Cardiac fibroblast (primary cell): ENCODE measurements around the gene L3MBTL1.
"Not testable (repeated sequence)": the region's sequence is repeated elsewhere in the genome, so short reads cannot be mapped to it uniquely, and the experiment has no call there.

Experiments used
- DNase-seq, 2 donors: peaks; one replicate each; pipeline versions ENCODE4 v3.0.0 to v3.0.0-alpha.2; 2010; ENCODE audit warnings: low read depth in 2 of 2
- H3K4me3 ChIP-seq, 2 donors: replicated peaks in 1 of 2; 1 replicate in 1 of 2; 2 replicates in 1 of 2; pipeline ENCODE4 v1.5.1; 2011; ENCODE audit warnings: low read depth in 2 of 2, low read length in 2 of 2, mild to moderate bottlenecking in 2 of 2, moderate library complexity in 1 of 2
- TF ChIP-seq, protein P1 (sequence below): IDR thresholded peaks from one replicate; pipeline ENCODE4 v1.5.1; 2011; ENCODE audit warnings: low read depth, mild to moderate bottlenecking, low read length, inconsistent platforms

The L3MBTL1 gene

GRCh38 chr20:43472671-43473380, 34.7 kb upstream of the L3MBTL1 start:
- no peak for DNase-seq
- H3K4me3 ChIP-seq, result no peak overlapping the region
- TF ChIP-seq, protein P1, sequence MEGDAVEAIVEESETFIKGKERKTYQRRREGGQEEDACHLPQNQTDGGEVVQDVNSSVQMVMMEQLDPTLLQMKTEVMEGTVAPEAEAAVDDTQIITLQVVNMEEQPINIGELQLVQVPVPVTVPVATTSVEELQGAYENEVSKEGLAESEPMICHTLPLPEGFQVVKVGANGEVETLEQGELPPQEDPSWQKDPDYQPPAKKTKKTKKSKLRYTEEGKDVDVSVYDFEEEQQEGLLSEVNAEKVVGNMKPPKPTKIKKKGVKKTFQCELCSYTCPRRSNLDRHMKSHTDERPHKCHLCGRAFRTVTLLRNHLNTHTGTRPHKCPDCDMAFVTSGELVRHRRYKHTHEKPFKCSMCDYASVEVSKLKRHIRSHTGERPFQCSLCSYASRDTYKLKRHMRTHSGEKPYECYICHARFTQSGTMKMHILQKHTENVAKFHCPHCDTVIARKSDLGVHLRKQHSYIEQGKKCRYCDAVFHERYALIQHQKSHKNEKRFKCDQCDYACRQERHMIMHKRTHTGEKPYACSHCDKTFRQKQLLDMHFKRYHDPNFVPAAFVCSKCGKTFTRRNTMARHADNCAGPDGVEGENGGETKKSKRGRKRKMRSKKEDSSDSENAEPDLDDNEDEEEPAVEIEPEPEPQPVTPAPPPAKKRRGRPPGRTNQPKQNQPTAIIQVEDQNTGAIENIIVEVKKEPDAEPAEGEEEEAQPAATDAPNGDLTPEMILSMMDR, result no peak

DNA sequence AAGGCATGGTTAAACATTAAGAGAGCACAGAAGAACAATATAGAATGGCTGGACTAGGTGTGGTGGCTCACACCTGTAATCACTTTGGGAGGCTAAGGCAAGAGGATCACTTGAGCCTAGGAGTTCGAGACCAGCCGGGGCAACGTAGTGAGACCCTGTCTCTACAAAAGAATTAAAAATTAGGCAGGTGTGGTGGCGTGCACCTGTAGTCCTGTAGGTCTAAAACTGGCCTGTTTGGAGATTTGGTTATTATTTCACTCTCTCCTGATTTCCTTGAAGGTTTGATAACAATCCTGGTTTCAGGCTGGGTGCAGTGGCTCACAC, 34.2 kb upstream of the L3MBTL1 start:
- DNase-seq, result no peak
- TF ChIP-seq, protein P1, result no peak
- H3K4me3 ChIP-seq, result no peak overlapping the region

- TF ChIP-seq, protein P1, result no peak
- no peak overlapping the region for H3K4me3 ChIP-seq
- DNase-seq, result no peak
Observed at GRCh38 chr20:43477193-43477592, 30.3 kb upstream of the L3MBTL1 start.

- no peak for DNase-seq
- TF ChIP-seq, protein P1, result no peak
- no peak overlapping the region for H3K4me3 ChIP-seq
Observed at GRCh38 chr20:43477619-43478018, 29.9 kb upstream of the L3MBTL1 start.

GRCh38 chr20:43490038-43490437, 17.5 kb upstream of the L3MBTL1 start:
- TF ChIP-seq, protein P1, result no peak
- no peak for DNase-seq
- H3K4me3 ChIP-seq, result no peak overlapping the region

- no peak for DNase-seq
- H3K4me3 ChIP-seq, result no peak overlapping the region
- TF ChIP-seq, protein P1, result no peak
Observed at GRCh38 chr20:43492101-43492500, 15.4 kb upstream of the L3MBTL1 start.

DNA sequence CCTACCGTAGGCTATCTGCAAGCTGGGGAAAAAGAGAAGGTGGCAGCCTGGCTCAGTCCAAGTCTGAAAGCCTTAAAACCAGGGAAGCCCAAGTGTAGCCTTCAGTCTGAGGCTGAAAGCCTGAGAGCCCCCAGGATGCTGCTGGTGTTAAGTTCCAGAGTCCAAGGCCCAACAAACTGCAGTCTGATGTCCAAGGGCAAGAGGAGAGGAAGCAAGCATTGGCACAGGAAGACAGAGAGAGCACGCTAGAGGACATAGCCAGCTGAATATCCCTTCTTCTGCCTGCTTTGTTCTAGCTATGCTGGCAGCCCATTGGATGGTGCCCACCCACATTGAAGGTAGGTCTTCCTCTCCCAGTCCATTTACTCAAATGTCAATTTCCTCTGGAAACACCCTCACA, 12.1 kb upstream of the L3MBTL1 start:
- TF ChIP-seq, protein P1, result no peak
- no peak overlapping the region for H3K4me3 ChIP-seq
- DNase-seq, result no peak

DNA sequence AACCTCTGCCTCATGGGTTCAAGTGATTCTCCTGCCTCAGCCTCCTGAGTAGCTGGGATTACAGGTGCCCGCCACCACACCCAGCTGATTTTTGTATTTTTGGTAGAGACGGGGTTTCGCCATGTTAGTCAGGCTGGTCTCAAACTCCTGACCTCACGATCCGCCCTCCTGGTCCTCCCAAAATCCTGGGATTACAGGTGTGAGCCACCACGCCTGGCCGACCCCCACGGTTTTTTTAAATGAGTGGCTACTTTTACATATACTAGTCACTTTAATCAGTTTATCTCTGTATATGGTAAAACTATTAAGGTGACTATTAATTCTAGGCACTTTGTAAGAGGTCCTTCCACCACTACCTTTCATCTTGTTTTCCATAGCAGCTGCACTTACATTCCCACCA, 5.5 kb upstream of the L3MBTL1 start:
- H3K4me3 ChIP-seq, DNase-seq: not testable (repeated sequence)
